GM23338 (cell line): ENCODE results near the gene RASGRF2.

Experiments used
- POLR2AphosphoS5 ChIP-seq: IDR thresholded peaks from 2 replicates; pipeline ENCODE4 v1.6.1; 2016; ENCODE audit warnings: antibody characterized with exemption, low read depth
- TF ChIP-seq, protein P1 (sequence below), 2 experiments: fragments of 200-600 bp in 1 of 2; sonication (generic) in 1 of 2; conservative IDR thresholded peaks; 2 replicates each; pipeline versions ENCODE4 v1.5.1 to v1.6.1; 2016 to 2017; ENCODE audit warnings: antibody characterized with exemption in 2 of 2, low read depth in 2 of 2, mild to moderate bottlenecking in 2 of 2, moderate library complexity in 1 of 2

DNA sequence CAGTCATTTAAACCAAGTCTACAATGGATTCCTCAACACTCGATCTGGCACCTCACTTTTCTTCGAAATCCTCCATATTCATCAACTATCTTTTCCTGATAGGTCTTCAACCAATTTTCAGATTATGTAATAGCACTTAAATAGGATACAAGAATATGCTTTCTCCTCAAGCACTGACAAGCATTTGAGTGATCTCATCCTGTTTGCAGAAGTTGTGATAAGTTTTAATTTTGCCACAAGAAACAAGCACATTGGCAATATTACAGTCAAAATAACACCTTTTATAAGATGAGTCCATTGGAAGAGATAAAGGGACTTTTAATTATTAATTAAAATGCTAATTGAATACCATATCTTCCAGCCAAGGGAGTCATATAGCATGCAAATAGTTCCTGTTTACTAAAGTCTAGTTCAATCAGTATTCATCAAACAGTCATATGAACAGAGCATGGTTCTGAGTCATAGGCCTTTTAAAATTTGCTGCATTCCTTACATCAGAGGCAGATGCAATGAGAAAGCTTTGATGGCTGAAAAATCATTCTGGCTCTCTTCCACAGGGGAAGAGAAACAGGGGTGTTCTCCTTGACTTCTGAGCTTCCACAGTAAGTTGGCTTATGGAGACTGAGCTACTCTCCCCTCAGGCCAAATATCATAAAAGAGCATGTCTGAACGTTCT lies 308.5 kb downstream of the RASGRF2 start:
- TF ChIP-seq, protein P1, sequence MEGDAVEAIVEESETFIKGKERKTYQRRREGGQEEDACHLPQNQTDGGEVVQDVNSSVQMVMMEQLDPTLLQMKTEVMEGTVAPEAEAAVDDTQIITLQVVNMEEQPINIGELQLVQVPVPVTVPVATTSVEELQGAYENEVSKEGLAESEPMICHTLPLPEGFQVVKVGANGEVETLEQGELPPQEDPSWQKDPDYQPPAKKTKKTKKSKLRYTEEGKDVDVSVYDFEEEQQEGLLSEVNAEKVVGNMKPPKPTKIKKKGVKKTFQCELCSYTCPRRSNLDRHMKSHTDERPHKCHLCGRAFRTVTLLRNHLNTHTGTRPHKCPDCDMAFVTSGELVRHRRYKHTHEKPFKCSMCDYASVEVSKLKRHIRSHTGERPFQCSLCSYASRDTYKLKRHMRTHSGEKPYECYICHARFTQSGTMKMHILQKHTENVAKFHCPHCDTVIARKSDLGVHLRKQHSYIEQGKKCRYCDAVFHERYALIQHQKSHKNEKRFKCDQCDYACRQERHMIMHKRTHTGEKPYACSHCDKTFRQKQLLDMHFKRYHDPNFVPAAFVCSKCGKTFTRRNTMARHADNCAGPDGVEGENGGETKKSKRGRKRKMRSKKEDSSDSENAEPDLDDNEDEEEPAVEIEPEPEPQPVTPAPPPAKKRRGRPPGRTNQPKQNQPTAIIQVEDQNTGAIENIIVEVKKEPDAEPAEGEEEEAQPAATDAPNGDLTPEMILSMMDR (conservative IDR thresholded peaks at IDR 0.05; ENCODE audit: low read depth in 2 of 2) = no peak
- no peak for TF ChIP-seq POLR2AphosphoS5
